IMR-90 (cell line): ENCODE measurements around the gene PRELID2. TPM values are rescaled to one million over a fixed set of nuclear protein-coding genes. Genes with fewer than 3 reads are reported as not detected.

ENCODE experiments used
- ATAC-seq: fragments of 200-7000 bp; cut with Tn5 transposase; 2 replicates; pipeline ENCODE4 v1.9.1; 2020; ENCODE audit warnings: low read depth, mild to moderate bottlenecking, moderate library complexity
- BruUV-seq: library from RNA; stranded (reverse); fragments of 400-500 nt; replicated peaks from 2 replicates; lab custom pipeline; 2021; lab: Mats Ljungman, UMichigan
- CTCF ChIA-PET: fragments of 300-600 bp; formaldehyde crosslinking; extraction: SDS; loops from one replicate; lab custom pipeline; 2021; ENCODE audit warnings: antibody characterized with exemption; lab: Yijun Ruan, JAX
- POLR2A ChIA-PET: fragments of 300-600 bp; sonication (Branson Sonifier 250); formaldehyde crosslinking; loops from one replicate; lab custom pipeline; 2022; ENCODE audit warnings: antibody characterized with exemption; ENCODE audit not compliant: unreplicated experiment; lab: Charles Lee
- DNase-seq: peaks from one replicate; pipeline ENCODE4 v3.0.0; 2013
- H2AFZ ChIP-seq: replicated peaks from 2 replicates; pipeline ENCODE3; 2013; ENCODE audit warnings: low read length, mild to moderate bottlenecking; ENCODE audit not compliant: poor library complexity
- H2AK5ac ChIP-seq: 2 replicates; pipeline ENCODE4 v1.6.1; 2013; ENCODE audit warnings: low read depth, low read length, inconsistent platforms
- H2AK9ac ChIP-seq: replicated peaks from 2 replicates; pipeline ENCODE3; 2013; ENCODE audit warnings: mild to moderate bottlenecking, low read depth, low read length, moderate library complexity; ENCODE audit not compliant: poor library complexity
- H2BK120ac ChIP-seq: 2 replicates; pipeline ENCODE4 v1.6.1; 2013; ENCODE audit warnings: low read depth, low read length, inconsistent platforms
- H2BK15ac ChIP-seq: 3 replicates; pipeline ENCODE4 v1.6.1; 2013; ENCODE audit warnings: low read depth, low read length, inconsistent platforms
- H2BK20ac ChIP-seq: 2 replicates; pipeline ENCODE4 v1.6.1; 2013; ENCODE audit warnings: low read depth, mild to moderate bottlenecking, inconsistent platforms, low read length, moderate library complexity
- H2BK5ac ChIP-seq: 2 replicates; pipeline ENCODE4 v1.6.1; 2013; ENCODE audit warnings: mild to moderate bottlenecking, low read depth, low read length, inconsistent platforms; ENCODE audit not compliant: poor library complexity, severe bottlenecking
- H3K14ac ChIP-seq: replicated peaks from 2 replicates; pipeline ENCODE4 v1.6.1; 2013; ENCODE audit warnings: low read depth, low read length, inconsistent platforms
- H3K18ac ChIP-seq: 2 replicates; pipeline ENCODE4 v1.6.1; 2013; ENCODE audit warnings: low read depth, low read length, control low read depth
- H3K23ac ChIP-seq: 2 replicates; pipeline ENCODE4 v1.6.1; 2013; ENCODE audit warnings: low read depth, low read length, inconsistent platforms
- H3K27ac ChIP-seq: 2 replicates; pipeline ENCODE4 v1.5.1; 2013; ENCODE audit warnings: mild to moderate bottlenecking, control low read depth, low read length; ENCODE audit not compliant: insufficient read depth
- H3K27me3 ChIP-seq: 2 replicates; pipeline ENCODE4 v1.6.1; 2013; ENCODE audit warnings: low read length; ENCODE audit not compliant: control insufficient read depth, insufficient read depth
- H3K36me3 ChIP-seq: 2 replicates; pipeline ENCODE4 v1.6.1; 2013; ENCODE audit warnings: low read length, mixed read lengths; ENCODE audit not compliant: control insufficient read depth, insufficient read depth
- H3K4ac ChIP-seq: 2 replicates; pipeline ENCODE4 v1.6.1; 2013; ENCODE audit warnings: low read depth, low read length, inconsistent platforms
- H3K4me1 ChIP-seq: 2 replicates; pipeline ENCODE4 v1.6.1; 2013; ENCODE audit warnings: low read length, mixed read lengths; ENCODE audit not compliant: control insufficient read depth, insufficient read depth
- H3K4me2 ChIP-seq: 2 replicates; pipeline ENCODE4 v1.6.1; 2013; ENCODE audit warnings: low read depth, mild to moderate bottlenecking, control low read depth, low read length, moderate library complexity
- H3K4me3 ChIP-seq: 2 replicates; pipeline ENCODE4 v1.5.1; 2013; ENCODE audit warnings: low read depth, mild to moderate bottlenecking, control low read depth, low read length, moderate library complexity; ENCODE audit not compliant: insufficient read depth
- H3K56ac ChIP-seq: 2 replicates; pipeline ENCODE4 v1.6.1; 2013; ENCODE audit warnings: low read length, inconsistent platforms; ENCODE audit not compliant: insufficient read depth; ENCODE audit errors: extremely low read depth
- H3K79me1 ChIP-seq, 2 experiments: 2 replicates each; pipeline ENCODE4 v1.6.1; 2013; ENCODE audit warnings: low read length in 2 of 2, inconsistent platforms in 1 of 2, low read depth in 1 of 2
- H3K9ac ChIP-seq: 2 replicates; pipeline ENCODE4 v1.6.1; 2013; ENCODE audit warnings: low read depth, low read length, control low read depth
- H3K9me1 ChIP-seq: 2 replicates; pipeline ENCODE4 v1.6.1; 2013; ENCODE audit warnings: low read length, inconsistent platforms; ENCODE audit not compliant: insufficient read depth
- H3K9me3 ChIP-seq: 2 replicates; pipeline ENCODE4 v1.6.1; 2013; ENCODE audit warnings: low read length; ENCODE audit not compliant: control insufficient read depth, insufficient read depth
- H4K20me1 ChIP-seq: 2 replicates; pipeline ENCODE4 v1.6.1; 2013; ENCODE audit warnings: low read length, inconsistent platforms; ENCODE audit not compliant: insufficient read depth
- H4K5ac ChIP-seq: 2 replicates; pipeline ENCODE4 v1.6.1; 2013; ENCODE audit warnings: mild to moderate bottlenecking, low read depth, low read length, control low read depth
- H4K8ac ChIP-seq, 2 experiments: 2 replicates each; pipeline ENCODE4 v1.6.1; 2013; ENCODE audit warnings: low read depth in 2 of 2, low read length in 2 of 2, control low read depth in 1 of 2, inconsistent platforms in 1 of 2
- H4K91ac ChIP-seq: 2 replicates; pipeline ENCODE4 v1.6.1; 2013; ENCODE audit warnings: low read depth, low read length, inconsistent platforms; ENCODE audit not compliant: insufficient read depth
- BHLHE40 ChIP-seq: fragments of 150-350 bp; IDR thresholded peaks from 2 replicates; pipeline ENCODE4 v1.6.1; 2016; ENCODE audit warnings: mild to moderate bottlenecking, low read depth, low read length
- CEBPB ChIP-seq: IDR thresholded peaks from 2 replicates; pipeline ENCODE4 v1.6.1; 2012; ENCODE audit warnings: low read depth, low read length, improper control_type of control experiment
- MAFK ChIP-seq: IDR thresholded peaks from 2 replicates; pipeline ENCODE4 v1.6.1; 2012; ENCODE audit warnings: low read depth, low read length, improper control_type of control experiment
- dilution Hi-C: fragments of 300-500 bp; cut with HindIII; formaldehyde crosslinking; loops from one replicate; pipeline ENCODE4 v1.14.3; 2018; ENCODE audit warnings: low sequenced_read_pairs; ENCODE audit not compliant: unreplicated experiment
- in situ Hi-C: fragments of 300-500 bp; cut with MboI; formaldehyde crosslinking; loops from 3 replicates; pipeline ENCODE4 v1.14.3; 2019; ENCODE audit warnings: low sequenced_read_pairs, inconsistent platforms, mixed read lengths
- intact Hi-C: fragments of 100-400 bp; cut with micrococcal nuclease; formaldehyde crosslinking; loops from 2 replicates; pipeline ENCODE4 v1.10.0; 2022
- polyA plus RNA-seq, 3 experiments: library from polyadenylated mRNA; depleted of rRNA; stranded (reverse); fragments of >200 nt; gene quantifications; 2 replicates each; pipeline ENCODE4 v1.2.3, GENCODE V29; 2012; ENCODE audit warnings: low replicate concordance in 1 of 3
- total RNA-seq: library from RNA; depleted of rRNA; stranded (reverse); fragments of >200 nt; gene quantifications from 2 replicates; pipeline ENCODE4 v1.2.3, GENCODE V29; 2012

PRELID2 gene
- total and polyA plus RNA-seq, 2 of the 4 experiments (the other 2 are of a cell fraction) = 4.9 to 8.6 TPM

DNA sequence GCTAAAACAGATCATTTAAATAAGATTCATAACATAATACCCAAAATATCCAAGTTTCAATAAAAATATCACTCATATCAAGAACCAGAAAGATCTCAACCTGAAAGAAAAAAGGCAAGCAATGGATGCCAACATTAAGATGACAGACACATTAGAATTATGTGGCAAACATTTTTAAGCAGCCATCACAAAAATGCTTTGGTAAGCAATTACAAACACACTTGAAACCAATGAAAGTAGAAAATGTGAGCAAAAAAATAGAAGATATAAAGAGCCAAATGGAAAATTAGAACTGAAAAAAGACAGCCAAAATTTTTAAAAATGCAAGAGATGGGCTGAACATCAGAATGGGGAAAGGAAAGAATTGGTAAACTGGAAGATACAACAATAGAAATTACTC is 96.9 kb downstream of the PRELID2 start:
- POLR2A ChIA-PET = no interaction called here
- ATAC-seq (no peak), DNase-seq (no peak)
- no peak overlapping the region for H3K18ac ChIP-seq
- H3K36me3 ChIP-seq = no peaks in the 10 kb centered on the region
- no peaks in the 10 kb centered on the region for H3K4me1 ChIP-seq
- H3K4me2 ChIP-seq = no peak overlapping the region
- no peak overlapping the region for H3K27ac ChIP-seq
- TF ChIP-seq MAFK (peak; percentile 81), BHLHE40 (no peak), CEBPB (no peak)
- H2BK20ac ChIP-seq = no peak overlapping the region
- H3K9me3 ChIP-seq = no peaks in the 10 kb centered on the region
- no peak overlapping the region for H2BK15ac ChIP-seq
- H3K9ac ChIP-seq = no peak overlapping the region
- H4K5ac ChIP-seq = no peak overlapping the region
- H3K4ac ChIP-seq = no peak overlapping the region
- H4K8ac ChIP-seq = no peak overlapping the region
- no peak overlapping the region for H2BK5ac ChIP-seq
- H4K20me1 ChIP-seq = no peaks in the 10 kb centered on the region
- dilution Hi-C loops (no loop called here), in situ Hi-C loops (no loop called here), intact Hi-C loops (no loop called here)
- H2AK9ac ChIP-seq = no peak overlapping the region
- CTCF ChIA-PET = no interaction called here
- H4K91ac ChIP-seq = no peak overlapping the region
- H3K23ac ChIP-seq = no peak overlapping the region
- no TSS peak for BruUV-seq
- H3K4me3 ChIP-seq = no peak overlapping the region
- 0 out of 2 replicates have a peak, but pooled peaks cover 3% of the 10 kb centered on the region for H3K9me1 ChIP-seq
- no peaks in the 10 kb centered on the region for H3K79me1 ChIP-seq
- H3K27me3 ChIP-seq = no peaks in the 10 kb centered on the region
- H2AK5ac ChIP-seq = no peak overlapping the region
- no peak overlapping the region for H3K14ac ChIP-seq
- no peak overlapping the region for H2AFZ ChIP-seq
- no peak overlapping the region for H3K56ac ChIP-seq
- no peak overlapping the region for H2BK120ac ChIP-seq
